ENCODE data around the gene OBSCN.
"Not testable (repeated sequence)": the region's sequence is repeated elsewhere in the genome, so short reads cannot be mapped to it uniquely, and the experiment has no call there.

OBSCN gene

GRCh38 chr1:228168563-228169270 is 39.1 kb upstream of the OBSCN start:
- DNase-seq (ENCODE audit: low read depth, low spot score) = no peak
- H3K4me3 ChIP-seq (ENCODE audit: low read length) = no peak overlapping the region

- DNase-seq (ENCODE audit: low read depth, low spot score) = no peak
Observed at GRCh38 chr1:228169345-228169744, 38.5 kb upstream of the OBSCN start.

DNA sequence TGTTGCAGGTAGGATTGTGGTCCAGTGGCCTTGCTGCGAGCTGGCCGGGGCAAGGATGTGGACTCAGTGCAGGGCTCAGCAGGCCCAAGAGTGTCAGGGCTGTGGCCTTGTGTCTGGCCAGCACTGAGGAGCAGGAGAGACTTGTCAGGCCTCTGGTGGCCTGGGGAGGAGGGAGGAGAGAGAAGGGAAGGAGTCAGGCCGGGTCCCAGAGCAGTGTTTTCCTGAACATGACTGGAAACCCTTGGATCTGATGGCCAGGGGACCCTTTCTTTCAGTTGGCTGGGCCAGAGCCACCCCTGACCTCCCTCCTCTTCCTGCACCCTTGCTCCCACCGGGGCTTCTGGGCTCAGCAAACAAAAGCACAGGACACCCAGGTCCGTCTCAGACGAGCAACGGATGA is 37.2 kb upstream of the OBSCN start:
- no peak overlapping the region for H3K4me3 ChIP-seq (ENCODE audit: low read length)
- no peak for DNase-seq (ENCODE audit: low read depth, low spot score)

More at GRCh38 chr1:228169345-228169744, 38.5 kb upstream of the OBSCN start:
- H3K4me3 ChIP-seq (ENCODE audit: low read length) = no peak overlapping the region

- no peak overlapping the region for H3K4me3 ChIP-seq (ENCODE audit: low read length)
Observed at GRCh38 chr1:228171221-228171891, 36.5 kb upstream of the OBSCN start.

GRCh38 chr1:228172591-228173527 is 35.0 kb upstream of the OBSCN start:
- no peak overlapping the region for H3K4me3 ChIP-seq (ENCODE audit: low read length)
- no peak for DNase-seq (ENCODE audit: low read depth, low spot score)

More at GRCh38 chr1:228171221-228171891, 36.5 kb upstream of the OBSCN start:
- no peak for DNase-seq (ENCODE audit: low read depth, low spot score)

DNA sequence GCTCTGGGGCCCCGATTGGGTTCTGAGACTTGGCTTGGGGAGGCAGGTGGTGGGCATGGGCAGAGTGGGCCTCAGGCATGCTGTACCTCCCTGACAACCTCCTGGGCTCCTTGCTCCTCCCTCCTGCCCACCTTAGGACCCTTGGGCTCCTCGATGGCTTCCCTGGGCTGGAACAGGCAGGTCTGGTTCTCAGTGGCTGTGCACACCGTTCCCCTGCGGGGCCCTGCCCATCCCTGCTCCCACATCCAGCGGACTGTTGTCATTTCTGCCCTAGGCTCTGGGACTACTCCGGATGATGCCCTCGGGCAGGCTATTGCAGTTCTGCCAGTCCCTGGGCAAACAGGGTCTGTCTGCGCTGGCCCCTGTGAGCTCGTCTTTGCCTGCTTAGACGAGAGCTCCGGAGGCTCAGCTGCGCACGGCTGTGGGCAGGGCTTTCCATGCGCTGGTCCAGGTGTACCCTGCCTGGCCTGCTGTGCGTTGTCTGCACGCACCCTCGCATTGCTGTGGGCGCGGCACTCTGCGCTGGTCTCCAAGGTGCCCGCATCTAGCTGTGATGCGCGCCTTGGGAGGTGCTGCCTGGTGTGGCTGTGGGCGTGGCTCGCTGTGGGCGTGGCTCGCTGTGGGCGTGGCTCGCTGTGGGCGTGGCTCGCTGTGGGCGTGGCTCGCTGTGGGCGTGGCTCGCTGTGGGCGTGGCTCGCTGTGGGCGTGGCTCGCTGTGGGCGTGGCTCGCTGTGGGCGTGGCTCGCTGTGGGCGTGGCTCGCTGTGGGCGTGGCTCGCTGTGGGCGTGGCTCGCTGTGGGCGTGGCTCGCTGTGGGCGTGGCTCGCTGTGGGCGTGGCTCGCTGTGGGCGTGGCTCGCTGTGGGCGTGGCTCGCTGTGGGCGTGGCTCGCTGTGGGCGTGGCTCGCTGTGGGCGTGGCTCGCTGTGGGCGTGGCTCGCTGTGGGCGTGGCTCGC is 34.0 kb upstream of the OBSCN start:
- DNase-seq (ENCODE audit: low read depth, low spot score); H3K4me3 ChIP-seq (ENCODE audit: low read length): not testable (repeated sequence)

DNA sequence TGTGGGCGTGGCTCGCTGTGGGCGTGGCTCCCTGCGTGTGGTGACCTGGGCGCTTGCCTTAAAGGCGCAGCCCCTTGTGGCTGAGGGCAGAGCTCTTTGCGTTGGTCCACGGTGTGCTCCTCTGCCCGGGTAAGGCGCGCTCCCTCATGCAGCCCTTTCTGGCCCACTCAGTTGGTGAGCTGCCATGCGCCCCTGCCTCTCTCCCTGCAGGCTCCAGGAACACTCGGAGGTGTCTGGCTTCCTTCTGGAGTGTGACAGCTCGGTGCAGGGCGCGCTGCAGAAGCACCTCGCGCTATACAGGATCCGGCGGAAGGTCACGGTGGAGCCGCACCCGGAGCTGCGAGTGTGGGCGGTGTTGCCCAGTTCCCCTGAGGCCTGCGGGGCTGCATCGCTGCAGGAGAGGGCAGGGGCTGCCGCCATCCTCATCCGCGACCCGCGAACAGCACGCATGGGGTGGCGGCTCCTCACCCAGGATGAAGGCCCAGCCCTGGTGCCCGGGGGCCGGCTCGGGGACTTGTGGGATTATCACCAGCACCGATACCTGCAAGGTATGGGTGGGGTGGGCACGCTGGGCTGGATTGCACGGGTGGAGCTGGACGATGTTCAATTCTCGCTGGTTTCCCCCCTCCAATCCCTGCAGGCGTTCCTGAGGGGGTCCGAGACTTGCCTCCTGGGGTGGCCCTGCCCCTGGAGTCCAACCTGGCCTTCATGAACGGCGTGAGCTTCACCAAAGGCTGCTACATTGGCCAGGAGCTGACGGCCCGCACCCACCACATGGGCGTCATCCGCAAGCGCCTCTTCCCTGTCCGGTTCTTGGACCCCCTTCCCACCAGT is 33.1 kb upstream of the OBSCN start:
- DNase-seq (ENCODE audit: low read depth, low spot score) = no peak
- H3K4me3 ChIP-seq (ENCODE audit: low read length) = no peak overlapping the region

DNA sequence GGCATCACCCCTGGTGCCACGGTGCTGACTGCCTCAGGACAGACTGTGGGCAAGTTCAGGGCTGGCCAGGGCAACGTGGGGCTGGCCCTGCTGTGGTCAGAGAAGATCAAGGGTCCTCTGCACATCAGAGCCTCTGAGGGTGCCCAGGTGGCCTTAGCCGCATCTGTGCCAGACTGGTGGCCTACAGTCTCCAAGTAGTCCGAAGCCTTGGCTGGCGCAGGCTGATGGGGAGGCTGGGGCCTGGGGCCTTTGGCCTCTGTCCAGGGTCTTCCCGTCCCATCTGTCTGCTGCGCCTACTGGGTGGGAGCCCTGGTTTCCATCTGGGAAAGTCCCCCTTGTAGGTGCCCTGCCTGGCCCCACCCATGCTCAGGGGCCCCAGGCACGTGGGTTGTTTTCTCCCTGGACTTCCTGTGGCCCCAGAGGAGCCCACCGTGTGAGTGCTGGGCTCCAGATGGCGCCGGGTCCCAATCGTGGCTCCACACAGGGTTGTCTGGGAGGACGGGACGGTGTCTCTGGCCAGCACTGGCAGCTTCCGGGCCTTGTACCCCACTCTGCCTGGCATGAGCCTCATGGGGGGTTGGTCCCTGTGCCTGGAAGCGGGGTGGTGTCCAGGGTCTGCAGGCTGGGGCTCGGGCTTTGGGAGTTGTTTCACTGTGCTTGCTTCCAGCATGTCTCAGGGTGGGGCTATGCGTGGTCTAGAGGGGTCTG is 32.4 kb upstream of the OBSCN start:
- H3K4me3 ChIP-seq (ENCODE audit: low read length) = no peak overlapping the region
- DNase-seq (ENCODE audit: low read depth, low spot score) = no peak

DNA sequence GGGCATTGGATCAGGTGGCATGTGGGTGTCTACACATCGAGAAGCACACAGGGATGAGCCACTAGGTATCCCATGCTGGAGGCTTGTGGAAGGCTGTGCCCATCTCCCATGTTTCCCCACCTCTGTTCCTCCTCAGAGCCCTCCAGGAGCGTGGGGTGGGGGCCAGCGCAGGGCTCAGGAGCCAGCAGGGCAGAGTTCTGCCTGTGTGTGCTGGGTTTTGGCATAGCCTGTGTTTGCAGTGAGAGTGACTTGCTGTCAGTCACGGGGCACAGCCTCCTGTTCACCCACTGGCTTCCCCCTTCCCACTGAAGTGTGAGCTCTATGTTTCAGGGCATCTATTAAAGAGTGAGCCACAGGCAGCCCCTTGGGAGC is 31.8 kb upstream of the OBSCN start:
- no peak overlapping the region for H3K4me3 ChIP-seq (ENCODE audit: low read length)
- no peak for DNase-seq (ENCODE audit: low read depth, low spot score)

DNA sequence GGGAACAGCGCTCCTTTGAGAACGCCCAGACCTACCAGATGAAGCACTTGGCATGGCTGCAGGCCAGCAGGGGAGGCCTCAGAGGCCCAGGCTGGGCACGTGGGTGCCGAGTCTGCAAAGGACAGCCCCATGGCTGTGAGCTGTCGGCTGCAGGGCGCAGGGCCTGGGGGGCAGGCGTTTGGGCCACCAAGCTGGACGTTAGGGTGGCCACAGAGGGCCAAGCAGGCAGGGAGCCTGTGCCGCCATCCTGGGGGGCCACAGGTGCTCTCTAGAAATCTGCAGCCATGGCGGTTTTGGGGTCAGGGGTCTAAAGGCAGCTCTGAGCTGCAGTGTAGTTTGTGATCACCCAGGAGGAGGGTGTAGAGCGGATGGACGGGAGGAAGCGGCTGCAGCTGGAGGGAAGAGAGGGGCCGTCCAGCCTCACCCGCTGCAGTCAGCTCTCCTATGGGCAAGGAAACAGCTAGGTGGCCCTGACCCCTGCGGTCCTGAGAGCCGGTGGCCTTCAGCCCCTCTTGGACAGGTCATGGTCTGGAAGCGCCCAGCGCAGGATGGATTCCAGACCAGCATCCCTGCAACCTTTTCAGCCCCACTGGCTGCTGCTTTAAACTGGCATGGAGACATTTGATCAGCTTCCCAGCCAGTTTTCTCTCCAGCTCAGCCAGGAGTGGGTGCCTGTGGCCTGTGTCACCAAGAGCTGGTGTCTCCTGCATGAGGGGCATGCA is 31.2 kb upstream of the OBSCN start:
- DNase-seq (ENCODE audit: low read depth, low spot score) = no peak
- no peak overlapping the region for H3K4me3 ChIP-seq (ENCODE audit: low read length)

- H3K4me3 ChIP-seq (ENCODE audit: low read length) = no peak overlapping the region
- no peak for DNase-seq (ENCODE audit: low read depth, low spot score)
Observed at GRCh38 chr1:228177183-228177475, 30.7 kb upstream of the OBSCN start.

DNA sequence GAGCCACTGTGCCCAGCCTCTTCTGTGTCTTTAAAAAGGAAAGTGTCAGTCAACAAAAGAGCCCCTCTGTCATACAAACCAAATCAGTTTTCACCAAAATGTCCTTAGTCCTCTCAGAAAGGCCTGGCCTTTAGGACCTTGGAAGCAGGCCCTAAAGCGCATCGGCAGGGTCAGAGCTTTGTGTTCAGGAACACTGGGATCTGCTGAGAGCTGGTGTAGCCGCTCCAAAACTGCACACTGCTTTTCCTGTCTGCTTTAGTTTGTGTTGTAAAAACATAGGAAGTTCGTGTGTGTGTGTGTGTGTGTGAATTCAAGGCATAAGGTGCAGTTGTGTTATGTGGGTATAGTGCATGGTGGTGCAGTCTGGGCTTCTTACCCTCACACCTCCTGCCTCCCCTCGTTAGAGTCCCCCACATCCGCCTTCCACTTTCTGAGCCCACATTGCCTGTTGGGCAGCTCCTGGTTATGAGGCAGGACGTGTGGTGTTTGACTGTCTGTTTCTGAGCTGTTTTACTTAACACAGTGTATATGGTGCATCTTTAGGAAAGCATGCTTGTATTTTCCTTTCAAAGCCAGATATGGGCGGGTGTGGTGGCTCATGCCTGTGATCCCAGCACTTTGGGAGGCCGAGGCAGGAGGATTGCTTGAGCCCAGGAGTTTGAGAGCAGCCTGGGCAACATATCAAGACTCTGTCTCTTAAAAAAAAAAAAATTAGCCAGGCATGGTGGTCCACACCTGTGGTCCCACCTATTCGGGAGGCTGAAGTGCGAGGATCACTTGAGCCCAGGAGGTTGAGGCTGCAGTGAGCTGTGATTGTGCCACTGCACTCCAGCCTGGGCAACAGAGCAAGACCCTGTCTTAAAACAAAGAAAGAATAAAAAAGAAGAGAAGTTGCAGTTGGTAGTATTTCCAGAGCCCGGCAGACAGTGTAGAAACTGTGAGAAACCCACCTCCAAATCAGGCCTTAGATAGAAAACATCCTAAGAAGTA is 29.8 kb upstream of the OBSCN start:
- DNase-seq (ENCODE audit: low read depth, low spot score) = no peak
- H3K4me3 ChIP-seq (ENCODE audit: low read length) = no peak overlapping the region

GRCh38 chr1:228178737-228179684 is 28.8 kb upstream of the OBSCN start:
- DNase-seq (ENCODE audit: low read depth, low spot score) = no peak

DNA sequence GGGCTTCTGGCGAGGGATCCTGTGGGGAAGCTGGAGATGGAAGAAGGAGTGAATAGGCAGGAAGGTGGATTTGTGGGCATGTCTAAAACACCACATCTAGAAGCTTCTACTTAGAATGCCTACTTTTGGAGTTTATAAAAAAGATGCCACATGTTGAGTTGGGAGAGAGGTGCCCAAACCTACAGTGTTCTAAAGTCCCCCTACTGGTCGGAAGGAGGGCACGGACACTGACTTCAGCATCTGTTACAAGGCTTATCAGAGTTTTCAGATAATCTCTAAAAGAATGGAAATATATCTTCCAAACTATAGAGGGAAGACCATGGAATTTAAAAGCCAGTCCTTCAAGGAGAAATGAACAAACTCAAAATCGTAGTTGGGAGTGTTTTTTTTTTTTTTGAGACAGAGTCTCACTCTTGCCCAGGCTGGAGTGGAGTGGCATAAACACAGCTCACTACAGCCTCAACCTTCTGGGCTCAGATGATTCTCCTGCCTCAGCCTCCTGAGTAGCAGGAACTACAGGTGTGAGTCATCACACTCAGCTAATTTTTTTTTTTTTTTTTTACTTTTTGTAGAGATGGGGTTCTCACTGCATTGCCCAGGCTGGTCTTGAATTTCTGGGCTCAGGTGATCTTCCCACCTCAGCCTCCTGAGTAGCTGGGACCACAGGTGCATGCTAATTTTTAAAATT is 27.4 kb upstream of the OBSCN start:
- H3K4me3 ChIP-seq (ENCODE audit: low read length) = no peak overlapping the region
- peak; percentile 39 for DNase-seq (ENCODE audit: low read depth, low spot score)

More at GRCh38 chr1:228178737-228179684, 28.8 kb upstream of the OBSCN start:
- H3K4me3 ChIP-seq (ENCODE audit: low read length) = no peak overlapping the region
